NCI-H526 treated with DMSO at 0.1 percent for 48 hours (cell line): Measurements from ENCODE around the gene FOXN1.
"Not testable (repeated sequence)": the region's sequence is repeated elsewhere in the genome, so short reads cannot be mapped to it uniquely, and the experiment has no call there.

Experiments used
- DNase-seq: peaks from one replicate; lab custom pipeline; 2025; lab: John Stamatoyannopoulos, UW

Gene FOXN1

DNA sequence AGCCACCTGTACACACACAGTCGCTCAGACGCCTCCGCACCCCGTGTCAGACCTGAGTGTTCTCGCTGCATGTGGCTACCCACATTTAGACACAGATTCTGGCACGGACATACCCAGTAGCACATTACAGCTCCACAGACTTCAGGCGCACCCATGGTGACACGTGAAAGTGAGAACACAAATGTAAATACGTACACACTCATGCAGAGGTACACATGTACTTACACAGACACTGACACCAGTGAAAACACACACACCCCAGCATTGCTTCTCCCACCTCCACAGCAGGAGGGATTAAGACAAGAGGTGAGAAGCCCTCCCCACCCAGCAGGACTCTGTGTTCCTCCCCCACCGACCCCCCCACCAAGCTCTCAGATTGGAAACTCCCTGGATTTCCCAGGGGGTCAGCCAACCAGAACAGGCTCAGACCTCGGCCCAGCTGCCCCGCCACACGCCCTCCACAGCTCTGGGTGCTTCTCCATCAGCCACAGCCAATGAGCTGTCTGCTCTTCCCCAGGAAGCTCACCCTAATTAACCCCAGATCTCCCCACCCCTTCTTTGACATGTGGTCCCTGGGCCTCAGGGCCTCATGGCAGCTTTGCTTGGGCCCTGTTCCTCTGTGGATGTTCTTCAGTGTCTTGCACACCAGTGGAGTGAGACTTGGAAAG, 5.3 kb upstream of the FOXN1 start:
- no peak for DNase-seq

GRCh38 chr17:28501421-28502284, 4.5 kb upstream of the FOXN1 start:
- no peak for DNase-seq

DNA sequence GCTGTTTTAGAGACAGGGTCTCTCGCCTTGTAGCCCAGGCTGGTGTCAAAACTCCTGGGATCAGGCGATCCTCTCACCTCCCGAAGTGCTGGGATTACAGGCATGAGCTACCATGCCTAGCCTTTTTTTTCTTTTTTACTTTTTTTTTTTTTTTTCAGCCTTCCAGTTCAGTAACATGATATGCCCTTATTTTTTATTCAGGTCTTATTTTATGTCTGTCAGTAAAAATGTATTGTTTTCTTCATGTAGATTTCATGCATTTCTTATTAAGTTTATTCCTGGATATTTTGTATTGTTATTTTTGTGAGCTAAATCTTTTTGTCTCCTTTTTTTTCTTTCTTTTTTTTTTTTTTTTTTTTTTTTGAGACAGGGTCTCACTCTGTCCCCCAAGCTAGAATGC, 2.7 kb upstream of the FOXN1 start:
- no peak for DNase-seq

- DNase-seq, result no peak
Measured at GRCh38 chr17:28506763-28507487, 777 bp downstream of the FOXN1 start.

DNA sequence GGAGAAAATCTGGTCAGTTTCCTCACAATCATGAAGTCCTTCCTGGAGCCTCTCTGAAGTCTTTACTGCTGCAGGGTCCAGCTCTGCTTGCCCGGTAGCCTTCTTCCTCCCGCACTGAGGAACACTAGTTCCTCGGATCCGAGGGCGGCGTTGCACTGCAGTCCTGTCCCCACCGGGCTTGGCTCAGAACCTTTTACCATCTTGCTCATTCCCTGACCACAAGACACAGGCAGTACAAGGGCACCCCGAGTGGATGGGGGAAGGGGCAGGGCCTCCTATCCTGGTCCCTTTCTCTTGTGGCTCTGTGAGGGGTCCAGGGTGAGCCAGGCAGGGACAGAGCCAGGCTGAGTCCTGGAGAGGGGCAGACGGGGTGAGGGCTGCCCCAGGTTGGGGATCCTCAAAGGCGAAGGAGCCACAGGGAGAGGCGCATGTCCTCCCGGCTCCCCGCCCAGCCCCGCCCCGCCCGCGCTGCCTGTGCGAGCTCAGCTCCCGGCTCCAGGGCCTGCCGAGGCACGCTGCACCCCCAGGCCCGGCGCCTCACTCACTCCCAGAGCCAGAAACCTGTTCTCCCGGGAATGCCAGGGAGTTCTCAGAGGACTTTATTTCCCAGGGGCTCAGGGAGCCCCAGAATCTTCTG, 1.5 kb downstream of the FOXN1 start:
- no peak for DNase-seq

- DNase-seq, result no peak
Measured at GRCh38 chr17:28508211-28508724, 2.1 kb downstream of the FOXN1 start.

DNA sequence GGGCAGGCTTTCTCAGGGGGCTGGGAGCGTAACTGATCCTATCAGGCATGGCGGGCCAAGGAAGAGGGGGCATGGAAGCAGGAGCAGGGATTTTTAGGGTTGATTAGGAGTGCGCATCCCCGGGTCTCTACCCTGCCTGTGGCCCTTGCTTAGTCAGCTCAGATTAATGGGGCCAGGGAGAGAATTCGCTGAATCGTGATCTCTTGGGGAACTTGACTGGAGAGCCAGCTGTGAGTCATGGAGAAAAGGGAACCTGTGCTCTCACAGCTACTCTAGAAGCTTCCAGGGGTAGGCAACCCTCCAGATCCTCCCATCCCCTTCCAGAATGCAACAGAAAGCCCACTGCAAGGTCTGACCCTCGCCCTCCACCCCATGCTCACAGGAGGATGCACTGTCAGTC, 3.6 kb downstream of the FOXN1 start:
- no peak for DNase-seq

- no peak for DNase-seq
Measured at GRCh38 chr17:28511858-28512461, 5.8 kb downstream of the FOXN1 start.

DNA sequence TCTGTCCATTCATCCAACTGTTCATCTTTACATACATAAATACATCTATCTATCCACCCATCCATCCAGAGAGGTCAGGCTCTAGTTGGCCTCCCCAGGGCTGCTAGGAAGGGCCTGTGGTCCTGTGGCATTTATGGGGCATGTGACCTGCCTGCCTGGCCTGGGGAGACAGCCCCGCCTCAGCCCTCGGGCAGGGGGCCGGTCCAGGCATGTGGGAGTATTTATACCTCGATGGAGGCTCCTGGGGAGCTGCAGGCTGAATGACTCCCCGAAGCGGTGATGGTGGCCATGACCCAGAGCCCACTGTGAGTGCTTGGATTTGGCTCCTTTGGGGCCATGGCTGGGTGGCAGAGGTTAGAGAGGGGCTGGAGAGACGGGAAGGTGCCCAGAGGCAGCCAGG, 7.3 kb downstream of the FOXN1 start:
- DNase-seq, result no peak

DNA sequence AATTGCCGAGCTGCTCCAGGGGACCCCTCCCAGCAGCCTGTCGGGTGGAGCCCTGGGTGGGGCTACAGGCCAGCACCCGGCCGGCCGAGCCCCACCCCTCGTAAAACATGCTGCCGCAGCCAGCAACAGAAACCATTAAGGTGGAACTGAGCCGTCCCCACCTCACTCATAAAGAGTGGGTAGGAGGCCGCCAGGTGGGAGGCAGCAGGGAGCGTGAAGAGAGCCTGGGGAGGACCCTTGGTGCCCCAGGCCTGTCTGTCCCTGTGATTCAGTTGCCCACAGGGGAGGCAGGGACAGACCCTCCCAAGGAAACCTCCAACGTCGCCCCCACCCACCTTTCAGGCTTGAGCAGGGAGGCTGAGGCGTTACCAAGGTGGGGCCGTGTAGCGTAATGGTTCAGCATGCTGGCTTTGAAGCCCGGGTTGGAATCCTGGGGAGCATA, 8.4 kb downstream of the FOXN1 start:
- DNase-seq, result no peak

DNA sequence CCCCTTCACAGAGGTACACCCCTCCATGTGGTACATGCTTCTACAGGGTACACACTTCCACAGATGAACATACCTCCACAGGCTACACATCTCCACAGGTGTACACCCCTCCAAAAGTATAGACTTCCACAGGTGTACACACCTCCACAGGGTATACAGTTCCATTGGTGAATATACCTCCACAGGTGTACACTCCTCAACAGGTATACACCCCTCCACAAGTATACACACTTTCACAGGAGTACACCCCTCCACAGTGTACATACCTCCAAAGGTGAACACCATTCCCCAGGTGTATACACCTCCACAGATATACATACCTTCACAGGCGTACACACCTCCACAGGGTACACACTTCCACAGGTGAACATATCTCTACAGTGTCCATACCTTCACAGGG, 9.4 kb downstream of the FOXN1 start:
- no peak for DNase-seq

- DNase-seq, result no peak
Measured at GRCh38 chr17:28518132-28518531, 12.0 kb downstream of the FOXN1 start.

GRCh38 chr17:28518578-28518977, 12.4 kb downstream of the FOXN1 start:
- DNase-seq, result no peak

DNA sequence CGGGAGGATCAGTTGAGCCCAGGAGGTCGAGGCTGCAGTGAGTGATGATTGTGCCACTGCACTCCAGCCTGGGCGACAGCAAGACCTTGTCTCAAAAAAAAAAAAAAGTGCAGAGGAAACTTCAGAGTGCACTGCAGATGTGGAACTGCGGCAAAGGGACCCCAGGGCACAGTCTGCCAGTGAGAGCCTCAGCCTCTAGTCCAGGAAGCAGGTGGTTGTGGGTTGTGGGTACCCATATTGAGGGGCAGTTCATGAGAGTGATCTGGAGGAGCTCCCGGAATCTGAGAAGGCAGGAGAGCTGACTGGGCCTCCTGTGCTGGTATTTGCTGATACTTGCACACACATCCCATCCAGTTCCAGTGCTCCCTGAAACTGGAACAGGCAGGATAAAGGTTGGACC, 13.1 kb downstream of the FOXN1 start:
- DNase-seq, result no peak

DNA sequence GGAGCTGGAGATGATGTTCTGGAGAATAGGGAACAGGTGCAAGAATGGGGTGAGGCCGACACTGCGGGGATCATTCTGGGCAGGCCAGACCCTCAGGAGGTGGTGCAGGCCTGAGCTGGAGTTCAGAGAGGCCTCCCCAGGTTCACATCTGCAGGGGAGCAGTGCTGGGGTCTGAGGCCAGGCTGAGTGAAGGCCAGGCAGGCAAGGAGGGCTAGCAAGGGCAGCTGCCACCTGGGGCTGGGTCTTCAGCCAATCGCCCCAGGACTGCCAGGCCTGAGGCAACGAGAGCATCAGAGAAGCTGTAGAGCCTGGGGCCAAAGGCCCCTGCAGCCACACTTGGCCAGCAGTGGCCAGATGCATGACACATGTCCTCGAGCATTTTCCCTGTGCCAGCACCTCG, 14.5 kb downstream of the FOXN1 start:
- no peak for DNase-seq

DNA sequence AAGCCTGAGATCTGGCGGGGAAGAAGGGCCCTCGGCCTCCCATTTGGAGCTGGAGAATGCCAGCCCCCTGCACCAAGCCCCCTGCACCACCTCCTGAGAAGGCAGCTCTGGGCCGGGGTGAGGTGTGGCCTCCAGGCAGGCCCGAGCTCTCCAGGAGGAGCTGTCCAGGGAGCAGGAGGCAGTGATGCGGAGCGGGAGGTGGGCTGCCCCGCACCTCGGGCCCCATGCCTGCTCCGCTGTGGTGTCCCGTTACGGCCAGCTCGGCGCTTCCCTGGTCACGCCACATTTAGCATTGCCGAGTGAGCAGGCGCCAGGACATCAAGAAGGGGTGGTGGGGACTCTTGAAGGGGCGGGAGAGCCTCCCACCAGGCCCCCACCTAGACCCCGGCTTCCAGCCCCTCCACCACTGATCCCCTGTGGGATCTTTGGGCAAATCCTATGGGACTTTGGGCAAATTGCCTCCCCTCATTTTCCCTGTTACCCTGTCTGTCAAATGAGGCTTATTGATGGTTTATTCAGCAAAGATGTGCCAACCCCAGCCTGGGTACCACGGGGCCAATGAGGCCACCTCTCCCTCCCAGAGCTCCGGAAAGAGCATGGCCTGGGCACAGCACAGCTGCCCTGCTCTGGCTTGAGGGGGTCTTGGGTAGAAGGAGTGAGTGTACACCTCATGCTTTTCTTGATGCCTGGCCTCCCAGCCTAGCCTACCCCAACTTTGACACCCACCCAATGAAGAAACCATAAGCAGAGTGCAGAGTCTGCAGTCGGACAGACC, 15.3 kb downstream of the FOXN1 start:
- DNase-seq, result no peak

DNA sequence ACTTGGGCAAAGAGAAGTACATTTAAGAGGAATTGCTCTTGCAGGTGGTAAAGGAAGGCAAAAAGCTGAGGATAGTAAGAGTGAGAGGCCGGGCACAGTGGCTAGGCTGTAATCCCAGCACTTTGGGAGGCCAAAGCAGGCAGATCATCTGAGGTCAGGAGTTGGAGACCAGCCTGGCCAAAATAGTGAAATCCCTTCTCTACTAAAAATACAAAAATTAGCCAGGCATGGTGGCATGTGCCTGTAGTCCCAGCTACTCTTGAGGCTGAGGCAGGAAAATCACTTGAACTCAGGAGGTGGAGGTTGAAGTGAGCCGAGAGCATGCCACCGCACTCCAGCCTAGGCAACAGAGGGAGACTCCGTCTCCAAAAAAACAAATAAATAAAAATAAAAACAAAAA, 16.1 kb downstream of the FOXN1 start:
- DNase-seq, result not testable (repeated sequence)

GRCh38 chr17:28523186-28523585, 17.0 kb downstream of the FOXN1 start:
- DNase-seq, result no peak

DNA sequence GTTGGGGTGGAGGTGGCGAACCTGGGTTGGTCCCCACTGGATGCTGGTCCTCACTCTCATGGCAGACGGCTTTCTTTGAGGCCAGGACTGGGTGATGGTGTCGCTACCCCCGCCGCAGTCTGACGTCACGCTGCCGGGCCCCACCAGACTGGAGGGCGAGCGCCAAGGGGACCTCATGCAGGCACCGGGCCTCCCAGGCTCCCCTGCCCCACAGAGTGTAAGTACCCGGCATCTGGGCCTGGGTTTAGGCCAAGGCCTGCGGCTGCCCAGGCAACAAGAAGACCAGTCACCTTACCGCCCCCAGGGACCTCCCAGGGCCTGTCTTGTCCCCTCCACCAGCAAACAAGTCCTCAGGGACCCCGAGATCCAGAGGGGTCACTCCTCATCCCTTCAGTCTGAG, 17.7 kb downstream of the FOXN1 start:
- no peak for DNase-seq

GRCh38 chr17:28524476-28525424, 18.6 kb downstream of the FOXN1 start:
- DNase-seq, result peak; percentile 37
